ENCODE measurements around the gene OLA1. TPM values are rescaled to one million over a fixed set of nuclear protein-coding genes. Genes with fewer than 3 reads are reported as not detected.
A peak's percentile ranks its signal among the peaks of the same experiment; 100 is the strongest.

The OLA1 gene
- polyA plus RNA-seq, 3 donors: 24.9 to 72.3 (median 71.9) TPM

- 96% methylated on average over 4 of the region's 7 CpGs for WGBS (ENCODE audit: insufficient coverage)
- Mint-ChIP-seq H3K4me1 (peaks cover 3% of the 10 kb centered on the region), H3K4me3 (no peak overlapping the region), H3K9me3 (peaks cover 0 to 3% (median 0%) of the 10 kb centered on the region in 7 donors), H3K27ac (no peak overlapping the region), H3K36me3 (no peaks in the 10 kb centered on the region), H3K27me3 (ENCODE audit: low read depth in 3 of 3) (peaks cover 3% of the 10 kb centered on the region in 3 donors)
- Histone ChIP-seq H2AFZ (ENCODE audit: insufficient read depth, low read depth, low read length, poor library complexity, severe bottlenecking) (no peak overlapping the region), H3K27me3 (ENCODE audit: control insufficient read depth in 2 of 2, insufficient read depth in 2 of 2, low read length in 2 of 2) (no peaks in the 10 kb centered on the region), H3K4me2 (replicated peaks; ENCODE audit: extremely low read depth, low read length, poor library complexity, severe bottlenecking) (no peak overlapping the region), H4K20me1 (ENCODE audit: insufficient read depth, low read length) (no peaks in the 10 kb centered on the region), H3K9me3 (replicated peaks in 1 of 2; ENCODE audit: control insufficient read depth in 1 of 2, insufficient read depth in 1 of 2, low read length in 2 of 2) (no peaks in the 10 kb centered on the region), H3K27ac (ENCODE audit: low read depth in 1 of 2, low read length in 2 of 2) (no peak overlapping the region), H3K79me2 (ENCODE audit: insufficient read depth, low read length) (no peaks in the 10 kb centered on the region), H3K9ac (ENCODE audit: insufficient read depth, low read length, poor library complexity, severe bottlenecking) (no peak overlapping the region), H3K4me1 (ENCODE audit: control insufficient read depth in 1 of 2, insufficient read depth in 2 of 2, low read length in 2 of 2) (peaks cover 2 to 4% of the 10 kb centered on the region in 2 donors), H3K36me3 (replicated peaks in 1 of 2; ENCODE audit: control insufficient read depth in 1 of 2, insufficient read depth in 2 of 2, low read length in 2 of 2) (no peaks in the 10 kb centered on the region), H3K4me3 (replicated peaks in 1 of 3; ENCODE audit: low read depth in 2 of 3, low read length in 3 of 3) (no peak overlapping the region)
- TF ChIP-seq, protein P1, sequence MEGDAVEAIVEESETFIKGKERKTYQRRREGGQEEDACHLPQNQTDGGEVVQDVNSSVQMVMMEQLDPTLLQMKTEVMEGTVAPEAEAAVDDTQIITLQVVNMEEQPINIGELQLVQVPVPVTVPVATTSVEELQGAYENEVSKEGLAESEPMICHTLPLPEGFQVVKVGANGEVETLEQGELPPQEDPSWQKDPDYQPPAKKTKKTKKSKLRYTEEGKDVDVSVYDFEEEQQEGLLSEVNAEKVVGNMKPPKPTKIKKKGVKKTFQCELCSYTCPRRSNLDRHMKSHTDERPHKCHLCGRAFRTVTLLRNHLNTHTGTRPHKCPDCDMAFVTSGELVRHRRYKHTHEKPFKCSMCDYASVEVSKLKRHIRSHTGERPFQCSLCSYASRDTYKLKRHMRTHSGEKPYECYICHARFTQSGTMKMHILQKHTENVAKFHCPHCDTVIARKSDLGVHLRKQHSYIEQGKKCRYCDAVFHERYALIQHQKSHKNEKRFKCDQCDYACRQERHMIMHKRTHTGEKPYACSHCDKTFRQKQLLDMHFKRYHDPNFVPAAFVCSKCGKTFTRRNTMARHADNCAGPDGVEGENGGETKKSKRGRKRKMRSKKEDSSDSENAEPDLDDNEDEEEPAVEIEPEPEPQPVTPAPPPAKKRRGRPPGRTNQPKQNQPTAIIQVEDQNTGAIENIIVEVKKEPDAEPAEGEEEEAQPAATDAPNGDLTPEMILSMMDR (IDR thresholded peaks at IDR 0.05): no peak
- DNase-seq: no peak
- intact Hi-C loops (cut with micrococcal nuclease): no loop called here
These were observed 181.5 kb downstream of the OLA1 start for GRCh38 chr2:174066871-174067270.

GRCh38 chr2:174063492-174064092 is 184.7 kb downstream of the OLA1 start:
- peaks cover 2 to 3% (median 3%) of the 10 kb centered on the region in 3 donors for H3K27me3 Mint-ChIP-seq (ENCODE audit: low read depth in 3 of 3)
- DNase-seq: no peak
- Histone ChIP-seq H4K20me1 (ENCODE audit: insufficient read depth, low read length) (no peaks in the 10 kb centered on the region), H3K4me2 (replicated peaks; ENCODE audit: extremely low read depth, low read length, poor library complexity, severe bottlenecking) (no peak overlapping the region), H3K9ac (ENCODE audit: insufficient read depth, low read length, poor library complexity, severe bottlenecking) (no peak overlapping the region), H3K4me3 (replicated peaks in 1 of 3; ENCODE audit: low read depth in 2 of 3, low read length in 3 of 3) (no peak overlapping the region), H3K27ac (ENCODE audit: low read depth in 1 of 2, low read length in 2 of 2) (no peak overlapping the region), H3K27me3 (ENCODE audit: control insufficient read depth in 2 of 2, insufficient read depth in 2 of 2, low read length in 2 of 2) (no peaks in the 10 kb centered on the region), H3K4me1 (ENCODE audit: control insufficient read depth in 1 of 2, insufficient read depth in 2 of 2, low read length in 2 of 2) (peaks cover 8 to 9% of the 10 kb centered on the region in 2 donors), H3K9me3 (replicated peaks in 1 of 2; ENCODE audit: control insufficient read depth in 1 of 2, insufficient read depth in 1 of 2, low read length in 2 of 2) (peaks cover 0 to 4% of the 10 kb centered on the region in 2 donors), H2AFZ (ENCODE audit: insufficient read depth, low read depth, low read length, poor library complexity, severe bottlenecking) (no peak overlapping the region), H3K79me2 (ENCODE audit: insufficient read depth, low read length) (no peaks in the 10 kb centered on the region), H3K36me3 (replicated peaks in 1 of 2; ENCODE audit: control insufficient read depth in 1 of 2, insufficient read depth in 2 of 2, low read length in 2 of 2) (no peaks in the 10 kb centered on the region)
- intact Hi-C loops (cut with micrococcal nuclease): no loop called here
- WGBS (ENCODE audit: insufficient coverage): 95% methylated on average over 12 of the region's 12 CpGs
- H3K4me1 Mint-ChIP-seq: peaks cover 9% of the 10 kb centered on the region
- TF ChIP-seq, protein P1 (IDR thresholded peaks at IDR 0.05): no peak
- H3K4me3 Mint-ChIP-seq: no peak overlapping the region
- no peaks in the 10 kb centered on the region for H3K36me3 Mint-ChIP-seq
- H3K27ac Mint-ChIP-seq: peak overlapping the region in 1 of 7 donors; percentile 19
- H3K9me3 Mint-ChIP-seq: peaks cover 4 to 8% (median 5%) of the 10 kb centered on the region in 7 donors
